GM10266 (cell line): ENCODE measurements around the gene NALCN.

Experiments used
- DNase-seq: peaks from one replicate; pipeline ENCODE4 v3.0.0; 2012; ENCODE audit errors: extremely low spot score
- CTCF ChIP-seq: IDR thresholded peaks from 2 replicates; pipeline ENCODE4 v1.5.1; 2012; ENCODE audit warnings: mild to moderate bottlenecking, low read depth; ENCODE audit not compliant: control insufficient read depth, insufficient read depth; ENCODE audit errors: missing control alignments

NALCN gene

GRCh38 chr13:101152184-101152583 is 264.1 kb downstream of the NALCN start:
- DNase-seq = no peak
- no peak for TF ChIP-seq CTCF

GRCh38 chr13:101150998-101151397 is 265.3 kb downstream of the NALCN start:
- DNase-seq = no peak
- no peak for TF ChIP-seq CTCF

- DNase-seq = no peak
- peak; percentile 15 for TF ChIP-seq CTCF
Observed at GRCh38 chr13:101149735-101150384, 266.4 kb downstream of the NALCN start.

GRCh38 chr13:101146101-101146898 is 270.0 kb downstream of the NALCN start:
- DNase-seq = no peak
- no peak for TF ChIP-seq CTCF

GRCh38 chr13:101144808-101145419 is 271.4 kb downstream of the NALCN start:
- TF ChIP-seq CTCF = peak; percentile 49
- DNase-seq = peak; percentile 17

- TF ChIP-seq CTCF = no peak
- DNase-seq = no peak
Observed at GRCh38 chr13:101140936-101141335, 275.4 kb downstream of the NALCN start.

- TF ChIP-seq CTCF = no peak
- DNase-seq = no peak
Observed at GRCh38 chr13:101140087-101140770, 276.1 kb downstream of the NALCN start.
